AG09309 (cell line): ENCODE measurements around the gene KLHL8.
A peak's percentile ranks its signal among the peaks of the same experiment; 100 is the strongest.

ENCODE experiments used
- DNase-seq: peaks from one replicate; pipeline ENCODE4 v3.0.0-alpha.2; 2010; ENCODE audit warnings: low read depth
- H3K4me3 ChIP-seq: 2 replicates; pipeline ENCODE4 v1.5.1; 2011; ENCODE audit warnings: mild to moderate bottlenecking, low read depth, low read length, moderate library complexity; ENCODE audit not compliant: control insufficient read depth
- TF ChIP-seq, protein P1 (sequence below): IDR thresholded peaks from 2 replicates; pipeline ENCODE4 v1.5.1; 2011; ENCODE audit warnings: mild to moderate bottlenecking, low read depth, low read length, inconsistent platforms; ENCODE audit not compliant: insufficient read depth, control insufficient read depth; ENCODE audit errors: missing control alignments

The KLHL8 gene

DNA sequence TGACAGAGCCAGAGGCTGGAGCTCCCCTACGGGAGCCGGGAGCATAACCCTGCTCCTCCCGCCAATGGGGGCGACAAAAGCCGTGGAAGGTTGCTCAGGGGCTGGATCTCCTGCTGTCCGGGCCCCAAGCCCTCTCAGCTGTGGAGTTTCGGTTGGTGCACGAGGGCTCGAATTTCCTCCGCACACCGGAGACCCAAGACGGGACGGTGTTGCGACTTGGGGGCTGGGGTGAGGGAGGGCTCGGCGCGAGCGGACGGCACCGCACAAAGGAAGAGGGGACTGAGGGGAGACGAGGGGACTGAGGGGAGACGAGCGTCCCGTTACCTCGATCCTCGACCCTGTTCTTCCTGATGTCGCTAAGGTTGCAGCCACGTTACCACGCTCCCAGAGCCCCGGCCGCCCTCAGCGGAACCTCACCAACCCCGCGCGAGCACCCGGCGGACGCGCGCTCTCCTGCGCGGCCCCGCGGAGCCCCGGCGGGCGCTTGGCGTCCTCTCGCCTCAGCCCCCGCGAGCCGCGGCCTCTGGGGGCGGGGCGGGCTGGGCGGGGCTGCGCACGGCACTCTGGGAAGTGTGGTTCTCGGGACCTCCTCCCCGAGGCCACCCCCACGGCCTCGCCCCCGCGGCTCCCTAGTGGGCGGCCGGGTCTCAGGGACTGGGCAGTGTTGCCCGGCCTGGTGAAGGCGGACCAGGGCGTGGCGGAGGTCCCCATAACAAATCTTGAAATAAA, at the start of gene KLHL8:
Gene KLHL8, minus strand, starts transcription at position 525 of the 729 bp plus-strand sequence. CDS start 25,079 bp downstream, outside the sequence.
- H3K4me3 ChIP-seq, result peak within 1 kb of the TSS; percentile 99
- TF ChIP-seq, protein P1, sequence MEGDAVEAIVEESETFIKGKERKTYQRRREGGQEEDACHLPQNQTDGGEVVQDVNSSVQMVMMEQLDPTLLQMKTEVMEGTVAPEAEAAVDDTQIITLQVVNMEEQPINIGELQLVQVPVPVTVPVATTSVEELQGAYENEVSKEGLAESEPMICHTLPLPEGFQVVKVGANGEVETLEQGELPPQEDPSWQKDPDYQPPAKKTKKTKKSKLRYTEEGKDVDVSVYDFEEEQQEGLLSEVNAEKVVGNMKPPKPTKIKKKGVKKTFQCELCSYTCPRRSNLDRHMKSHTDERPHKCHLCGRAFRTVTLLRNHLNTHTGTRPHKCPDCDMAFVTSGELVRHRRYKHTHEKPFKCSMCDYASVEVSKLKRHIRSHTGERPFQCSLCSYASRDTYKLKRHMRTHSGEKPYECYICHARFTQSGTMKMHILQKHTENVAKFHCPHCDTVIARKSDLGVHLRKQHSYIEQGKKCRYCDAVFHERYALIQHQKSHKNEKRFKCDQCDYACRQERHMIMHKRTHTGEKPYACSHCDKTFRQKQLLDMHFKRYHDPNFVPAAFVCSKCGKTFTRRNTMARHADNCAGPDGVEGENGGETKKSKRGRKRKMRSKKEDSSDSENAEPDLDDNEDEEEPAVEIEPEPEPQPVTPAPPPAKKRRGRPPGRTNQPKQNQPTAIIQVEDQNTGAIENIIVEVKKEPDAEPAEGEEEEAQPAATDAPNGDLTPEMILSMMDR, result peak; percentile 13
- no peak for DNase-seq

DNA sequence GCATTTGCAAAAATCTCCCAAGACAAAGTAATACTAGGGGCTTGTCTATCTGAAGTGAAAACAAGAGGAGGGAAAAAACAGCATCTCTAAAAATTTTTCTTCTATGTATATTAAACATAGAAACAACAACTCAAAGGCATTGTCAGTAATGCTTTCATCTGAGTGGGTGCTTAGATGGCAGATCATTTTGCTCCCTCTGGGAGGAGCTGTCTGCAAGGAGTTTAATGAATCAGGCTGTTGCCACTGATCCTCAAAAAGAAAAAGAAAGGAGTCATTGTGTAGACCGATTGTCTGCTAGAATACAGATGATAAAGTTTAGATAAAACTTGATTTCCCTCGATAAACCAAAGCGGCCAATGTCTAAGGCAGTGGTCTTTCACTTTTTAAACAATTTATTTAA, 49.7 kb upstream of the KLHL8 start:
- TF ChIP-seq, protein P1, result peak; percentile 67
- H3K4me3 ChIP-seq, result no peak overlapping the region
- peak; percentile 16 for DNase-seq

DNA sequence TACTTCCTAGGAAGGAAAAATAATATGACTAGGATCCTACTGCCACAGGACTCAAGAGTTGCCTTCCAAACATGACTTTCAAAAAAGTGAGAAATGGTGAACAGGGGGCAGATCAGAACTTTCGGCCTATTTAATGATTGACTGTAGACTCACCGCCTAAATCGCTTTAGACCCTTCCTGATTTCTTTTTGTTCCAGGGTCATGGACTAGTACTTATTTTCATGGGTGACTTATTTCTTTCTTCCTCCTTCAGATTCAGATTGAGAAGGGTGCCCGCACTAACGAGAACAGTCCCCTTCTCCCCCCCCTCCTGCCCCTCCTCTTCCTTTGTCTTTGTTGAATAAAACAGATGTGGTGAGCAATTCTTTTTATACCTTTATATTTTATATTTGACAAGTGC, 48.0 kb upstream of the KLHL8 start:
- no peak overlapping the region for H3K4me3 ChIP-seq
- TF ChIP-seq, protein P1, result no peak
- no peak for DNase-seq

DNA sequence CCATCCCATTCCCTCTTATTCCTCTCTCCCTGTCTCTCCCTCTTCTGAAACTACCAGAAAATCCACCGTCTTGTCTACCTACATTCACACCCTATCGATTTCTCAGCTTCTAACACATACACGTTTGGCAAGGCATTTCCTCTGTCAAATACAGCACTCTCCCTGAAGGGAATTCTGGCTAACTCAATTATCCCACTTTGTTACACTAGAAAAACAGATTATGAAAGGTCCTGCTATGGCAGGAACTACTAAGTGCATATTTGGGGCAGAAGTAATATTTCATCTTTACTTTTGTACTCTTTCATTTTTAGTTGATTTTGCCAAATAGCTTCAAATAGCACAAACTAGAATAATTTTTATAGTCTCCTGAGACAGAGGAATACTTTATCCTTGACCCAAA, 46.6 kb upstream of the KLHL8 start:
- no peak for DNase-seq
- H3K4me3 ChIP-seq, result no peak overlapping the region
- TF ChIP-seq, protein P1, result no peak

DNA sequence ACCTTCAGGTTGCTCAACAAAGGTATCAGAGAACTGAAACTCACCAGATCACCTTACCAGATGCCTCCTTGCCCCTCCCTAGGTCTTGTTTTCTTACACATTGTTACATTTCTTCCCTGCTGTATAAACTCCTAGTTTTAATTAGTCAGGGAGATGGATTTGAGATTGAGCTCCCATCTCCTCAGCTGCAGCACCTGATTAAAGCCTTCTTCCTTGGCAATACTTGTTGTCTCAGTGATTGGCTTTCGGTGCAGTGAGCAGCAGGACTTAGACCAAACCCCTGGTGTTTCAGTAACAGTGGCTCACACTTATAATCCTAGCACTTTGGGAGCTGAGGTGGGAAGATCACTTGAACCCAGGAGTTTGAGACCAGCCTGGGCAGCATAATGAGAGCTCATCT, 42.5 kb upstream of the KLHL8 start:
- no peak overlapping the region for H3K4me3 ChIP-seq
- no peak for DNase-seq
- TF ChIP-seq, protein P1, result no peak

DNA sequence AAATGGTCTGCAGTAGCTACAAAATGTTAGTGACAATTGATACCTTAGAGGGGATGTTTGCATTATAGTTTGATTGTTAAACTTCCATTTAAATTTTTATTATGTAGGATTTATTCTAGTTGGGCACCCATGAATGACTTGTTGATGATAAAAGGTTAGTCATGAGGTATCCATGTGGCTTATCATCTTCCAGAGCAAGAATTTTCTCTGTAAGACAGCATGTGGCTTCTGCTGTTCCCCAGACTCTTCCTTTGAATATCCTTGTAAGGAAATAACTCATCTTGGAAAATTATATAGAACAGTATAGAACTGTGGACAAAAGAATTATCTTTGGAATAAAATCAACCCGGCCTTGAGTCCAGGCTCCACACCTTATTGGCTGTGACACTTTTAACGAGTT, 40.1 kb upstream of the KLHL8 start:
- DNase-seq, result no peak
- TF ChIP-seq, protein P1, result no peak

More for the DNA sequence above, 40.1 kb upstream of the KLHL8 start:
- H3K4me3 ChIP-seq, result no peak overlapping the region
